Esophagus (tissue), 2 donors: Measurements from ENCODE around the gene KCNIP3. TPM values are rescaled to one million over a fixed set of nuclear protein-coding genes. Genes with fewer than 3 reads are reported as not detected.

Experiments used
- H3K27ac ChIP-seq, 2 donors: one replicate each; pipeline ENCODE4 v1.5.1; 2013; ENCODE audit warnings: low read depth in 2 of 2, mild to moderate bottlenecking in 2 of 2, inconsistent platforms in 1 of 2, low read length in 1 of 2, moderate library complexity in 1 of 2
- H3K27me3 ChIP-seq, 2 donors: one replicate each; pipeline ENCODE4 v1.6.1; 2013; ENCODE audit warnings: low read length in 2 of 2, control low read depth in 1 of 2, mild to moderate bottlenecking in 1 of 2; ENCODE audit not compliant: insufficient read depth in 2 of 2, control insufficient read depth in 1 of 2
- H3K36me3 ChIP-seq, 2 donors: one replicate each; pipeline ENCODE4 v1.6.1; 2013; ENCODE audit warnings: low read length in 1 of 2; ENCODE audit not compliant: control insufficient read depth in 2 of 2, insufficient read depth in 2 of 2
- H3K4me1 ChIP-seq, 2 donors: one replicate each; pipeline ENCODE4 v1.6.1; 2013; ENCODE audit warnings: low read length in 1 of 2; ENCODE audit not compliant: control insufficient read depth in 2 of 2, insufficient read depth in 2 of 2
- H3K4me3 ChIP-seq, 2 donors: one replicate each; pipeline ENCODE4 v1.5.1; 2013; ENCODE audit warnings: low read length in 2 of 2, mild to moderate bottlenecking in 2 of 2, low read depth in 1 of 2, moderate library complexity in 1 of 2
- H3K9me3 ChIP-seq, 2 donors: one replicate each; pipeline ENCODE4 v1.6.1; 2013; ENCODE audit warnings: mild to moderate bottlenecking in 2 of 2, low read depth in 1 of 2, low read length in 1 of 2, moderate library complexity in 1 of 2; ENCODE audit not compliant: control insufficient read depth in 2 of 2, insufficient read depth in 1 of 2
- WGBS, 2 donors: extraction: QIAGEN DNeasy Blood & Tissue Kit; methylation state at CpG; one replicate each; pipeline ENCODE4 v1.1.7; 2013; 5-methylcytosine and 5-hydroxymethylcytosine counted together
- polyA plus RNA-seq, 2 donors: library from polyadenylated mRNA; stranded (reverse); fragments of 200-250 nt; gene quantifications; one replicate each; pipeline ENCODE4 v1.2.3, GENCODE V29; 2013
- donor health status: healthy with polysubstance abuse.
- donor health status: Bipolar disorder and iron deficiency.

KCNIP3 gene
- polyA plus RNA-seq, 2 donors = 2.0 to 2.2 TPM

- Histone ChIP-seq H3K9me3 (no peaks in the 10 kb centered on the region), H3K4me1 (peaks cover 0 to 5% of the 10 kb centered on the region in 2 donors), H3K36me3 (no peaks in the 10 kb centered on the region), H3K27me3 (no peaks in the 10 kb centered on the region), H3K27ac (no peak overlapping the region), H3K4me3 (no peak overlapping the region)
- WGBS, 2 donors = 50 to 54% methylated on average over 12 of the region's 12 CpGs
Measured at GRCh38 chr2:95348609-95349567, 51.7 kb downstream of the KCNIP3 start.

- Histone ChIP-seq H3K27me3 (no peaks in the 10 kb centered on the region), H3K36me3 (no peaks in the 10 kb centered on the region)
- 84 to 88% methylated on average over 12 of the region's 12 CpGs for WGBS, 2 donors
Measured at GRCh38 chr2:95349568-95350322, 52.6 kb downstream of the KCNIP3 start.

GRCh38 chr2:95350368-95350767, 53.2 kb downstream of the KCNIP3 start:
- Histone ChIP-seq H3K4me3 (no peak overlapping the region), H3K27me3 (no peaks in the 10 kb centered on the region), H3K27ac (no peak overlapping the region), H3K9me3 (no peaks in the 10 kb centered on the region), H3K4me1 (peaks cover 0 to under 1% of the 10 kb centered on the region in 2 donors), H3K36me3 (no peaks in the 10 kb centered on the region)
- WGBS, 2 donors = 73% methylated on average over 7 of the region's 7 CpGs

More at GRCh38 chr2:95349568-95350322, 52.6 kb downstream of the KCNIP3 start:
- Histone ChIP-seq H3K4me1 (peaks cover 0 to 5% of the 10 kb centered on the region in 2 donors), H3K9me3 (no peaks in the 10 kb centered on the region), H3K27ac (no peak overlapping the region), H3K4me3 (no peak overlapping the region)

- WGBS, 2 donors = 88 to 89% methylated on average over 13 of the region's 13 CpGs
- Histone ChIP-seq H3K9me3 (no peaks in the 10 kb centered on the region), H3K27me3 (no peaks in the 10 kb centered on the region), H3K4me3 (no peak overlapping the region), H3K27ac (no peak overlapping the region), H3K36me3 (no peaks in the 10 kb centered on the region), H3K4me1 (no peaks in the 10 kb centered on the region)
Measured at GRCh38 chr2:95350774-95351597, 53.8 kb downstream of the KCNIP3 start.

GRCh38 chr2:95351598-95351915, 54.4 kb downstream of the KCNIP3 start:
- WGBS, 2 donors = 76 to 84% methylated on average over 4 of the region's 4 CpGs

GRCh38 chr2:95352310-95353054, 55.3 kb downstream of the KCNIP3 start:
- WGBS, 2 donors = 81 to 82% methylated on average over 6 of the region's 6 CpGs
- Histone ChIP-seq H3K27me3 (no peaks in the 10 kb centered on the region), H3K9me3 (no peaks in the 10 kb centered on the region)

More at GRCh38 chr2:95351598-95351915, 54.4 kb downstream of the KCNIP3 start:
- H3K36me3 ChIP-seq = no peaks in the 10 kb centered on the region
- H3K27ac ChIP-seq = no peak overlapping the region
- no peaks in the 10 kb centered on the region for H3K9me3 ChIP-seq
- no peak overlapping the region for H3K4me3 ChIP-seq
- H3K4me1 ChIP-seq = no peaks in the 10 kb centered on the region
- H3K27me3 ChIP-seq = no peaks in the 10 kb centered on the region

GRCh38 chr2:95353055-95353575, 56.0 kb downstream of the KCNIP3 start:
- Histone ChIP-seq H3K27me3 (no peaks in the 10 kb centered on the region), H3K4me1 (no peaks in the 10 kb centered on the region), H3K4me3 (no peak overlapping the region), H3K36me3 (no peaks in the 10 kb centered on the region), H3K27ac (no peak overlapping the region), H3K9me3 (no peaks in the 10 kb centered on the region)
- WGBS, 2 donors = 89 to 90% methylated on average over 10 of the region's 10 CpGs

More at GRCh38 chr2:95352310-95353054, 55.3 kb downstream of the KCNIP3 start:
- H3K27ac ChIP-seq = no peak overlapping the region
- no peak overlapping the region for H3K4me3 ChIP-seq
- H3K4me1 ChIP-seq = no peaks in the 10 kb centered on the region
- no peaks in the 10 kb centered on the region for H3K36me3 ChIP-seq

GRCh38 chr2:95353613-95354468, 56.7 kb downstream of the KCNIP3 start:
- whole genome bisulfite sequencing, 2 donors = 82 to 85% methylated on average over 22 of the region's 22 CpGs
- Histone ChIP-seq H3K4me1 (no peaks in the 10 kb centered on the region), H3K27ac (no peak overlapping the region), H3K36me3 (no peaks in the 10 kb centered on the region), H3K27me3 (no peaks in the 10 kb centered on the region), H3K4me3 (no peak overlapping the region), H3K9me3 (no peaks in the 10 kb centered on the region)
